ENCODE results near the gene RAB5A. TPM values are rescaled to one million over a fixed set of nuclear protein-coding genes. Genes with fewer than 3 reads are reported as not detected.

RAB5A gene
- total RNA-seq, 1 experiment from 2014 or later: 75.4 TPM

- CTCF ChIA-PET: no interaction called here
- no peaks in the 10 kb centered on the region for H3K9me3 Mint-ChIP-seq (ENCODE audit: low read depth, unreplicated experiment)
- H3K4me1 Mint-ChIP-seq (ENCODE audit: low read depth, unreplicated experiment): peaks cover 23% of the 10 kb centered on the region
- BruUV-seq (replicated peaks): no TSS peak
- intact Hi-C loops (cut with micrococcal nuclease; ENCODE audit: unreplicated experiment): no loop called here
- no peaks in the 10 kb centered on the region for H3K36me3 Mint-ChIP-seq (ENCODE audit: insufficient read depth, unreplicated experiment)
- DNase-seq: no peak
- TF ChIP-seq CTCF (IDR thresholded peaks at IDR 0.05; ENCODE audit: unreplicated experiment): no peak
- H3K4me3 Mint-ChIP-seq (ENCODE audit: low read depth, unreplicated experiment): no peak overlapping the region
- peak overlapping the region; percentile 2 for H3K27ac Mint-ChIP-seq (ENCODE audit: unreplicated experiment)
- no peaks in the 10 kb centered on the region for H3K27me3 Mint-ChIP-seq (ENCODE audit: unreplicated experiment)
Measured at GRCh38 chr3:19931767-19932188, 15.1 kb upstream of the RAB5A start.

DNA sequence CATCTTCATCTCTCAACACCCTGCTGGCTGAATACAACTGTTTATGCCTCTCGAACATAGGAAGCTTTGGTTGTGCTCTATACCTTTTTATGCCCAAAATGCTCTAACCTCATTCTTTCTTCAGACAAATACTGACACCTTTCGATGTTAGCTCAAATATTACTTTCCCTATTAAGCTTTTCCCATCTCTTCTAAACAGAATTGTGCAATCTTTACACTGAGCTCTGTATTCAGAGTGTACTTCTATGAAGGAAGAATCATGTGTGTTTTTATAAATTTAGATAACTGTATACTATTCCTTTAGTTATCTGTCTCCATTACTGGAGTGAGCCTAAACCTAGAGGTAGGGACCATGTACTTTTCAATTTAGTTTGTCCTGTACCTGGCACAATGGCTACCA, 14.5 kb upstream of the RAB5A start:
- no peak overlapping the region for H3K4me3 Mint-ChIP-seq (ENCODE audit: low read depth, unreplicated experiment)
- CTCF ChIA-PET: no interaction called here
- intact Hi-C loops (cut with micrococcal nuclease; ENCODE audit: unreplicated experiment): no loop called here
- H3K9me3 Mint-ChIP-seq (ENCODE audit: low read depth, unreplicated experiment): no peaks in the 10 kb centered on the region
- DNase-seq: no peak
- peaks cover 27% of the 10 kb centered on the region for H3K4me1 Mint-ChIP-seq (ENCODE audit: low read depth, unreplicated experiment)
- H3K36me3 Mint-ChIP-seq (ENCODE audit: insufficient read depth, unreplicated experiment): no peaks in the 10 kb centered on the region
- peak overlapping the region; percentile 2 for H3K27ac Mint-ChIP-seq (ENCODE audit: unreplicated experiment)
- H3K27me3 Mint-ChIP-seq (ENCODE audit: unreplicated experiment): no peaks in the 10 kb centered on the region
- no peak for TF ChIP-seq CTCF (IDR thresholded peaks at IDR 0.05; ENCODE audit: unreplicated experiment)
- no TSS peak for BruUV-seq (replicated peaks)

DNA sequence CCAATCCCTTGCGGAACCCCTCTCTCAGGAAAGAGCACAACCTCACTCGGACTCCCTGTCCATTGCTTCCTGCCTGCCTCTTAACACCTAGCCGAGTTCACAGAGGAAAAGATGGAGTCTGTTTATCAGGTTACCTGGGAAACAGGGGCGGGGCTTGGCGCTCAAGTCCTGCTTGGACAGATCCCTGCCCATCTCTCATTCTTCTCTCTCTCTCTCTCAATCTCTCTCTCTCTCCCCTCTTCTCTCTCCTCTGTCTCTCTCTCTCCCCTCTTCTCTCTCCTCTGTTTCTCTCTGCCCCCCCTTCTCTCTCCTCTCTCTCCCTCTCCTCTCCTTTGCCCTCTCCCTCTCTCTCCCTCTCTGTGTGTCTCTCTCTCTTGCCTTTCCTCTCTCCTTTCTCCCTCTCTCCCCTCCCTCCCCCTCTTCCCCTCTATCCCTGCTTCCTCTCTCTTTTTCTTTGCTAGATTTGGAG, 12.8 kb upstream of the RAB5A start, which contains the start of gene EFHB:
Gene EFHB, minus strand, starts transcription at position 120 of the 469 bp plus-strand sequence. CDS start 199 bp downstream, outside the sequence.
- H3K9me3 Mint-ChIP-seq (ENCODE audit: low read depth, unreplicated experiment): no peaks in the 10 kb centered on the region
- BruUV-seq (replicated peaks): no TSS peak
- CTCF ChIA-PET: no interaction called here
- H3K4me3 Mint-ChIP-seq (ENCODE audit: low read depth, unreplicated experiment): no peak within 1 kb of the TSS
- TF ChIP-seq CTCF (IDR thresholded peaks at IDR 0.05; ENCODE audit: unreplicated experiment): no peak
- intact Hi-C loops (cut with micrococcal nuclease; ENCODE audit: unreplicated experiment): no loop called here
- peaks cover 39% of the 10 kb centered on the region for H3K4me1 Mint-ChIP-seq (ENCODE audit: low read depth, unreplicated experiment)
- H3K36me3 Mint-ChIP-seq (ENCODE audit: insufficient read depth, unreplicated experiment): no peaks in the 10 kb centered on the region
- DNase-seq: peak; percentile 42
- peak within 1 kb of the TSS; percentile 58 for H3K27ac Mint-ChIP-seq (ENCODE audit: unreplicated experiment)
- H3K27me3 Mint-ChIP-seq (ENCODE audit: unreplicated experiment): no peaks in the 10 kb centered on the region

DNA sequence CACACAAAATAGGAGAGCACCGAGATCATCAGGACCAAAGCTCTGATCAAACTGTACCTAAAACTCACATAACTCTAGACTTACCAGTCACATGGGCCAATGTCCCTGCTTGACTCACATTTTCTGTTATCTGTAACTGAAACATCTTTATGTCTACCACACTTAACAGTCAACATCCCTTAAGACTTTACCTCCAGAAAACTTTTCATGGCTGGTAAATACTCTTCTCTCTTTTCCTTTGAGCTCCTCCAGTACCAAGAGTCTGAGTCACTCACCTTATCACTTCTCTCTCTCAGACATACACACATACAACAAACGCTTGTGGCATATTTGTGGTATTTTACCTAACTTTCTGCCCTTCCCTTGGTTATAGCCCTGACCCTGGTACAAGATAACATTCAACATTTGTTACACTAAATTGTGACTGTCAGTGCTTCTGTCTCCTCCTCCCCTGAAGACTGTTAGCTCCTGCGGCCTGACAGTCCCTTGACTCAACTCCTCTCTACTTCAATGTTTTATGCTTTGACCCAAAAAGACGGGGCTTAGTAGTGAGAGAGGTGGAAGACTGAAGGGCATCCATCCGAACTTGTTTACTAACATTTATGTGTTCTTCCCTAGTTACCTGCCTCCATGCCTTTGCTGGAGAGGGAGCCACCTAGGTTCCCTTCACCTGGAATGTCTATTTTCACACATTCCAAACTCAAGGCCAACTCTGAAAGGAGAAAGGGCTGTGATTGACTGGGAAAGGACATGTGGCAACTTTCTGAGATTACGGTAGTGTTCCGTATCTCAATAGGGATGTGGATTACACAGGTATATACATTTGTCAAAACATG, 9.2 kb upstream of the RAB5A start:
- H3K27ac Mint-ChIP-seq (ENCODE audit: unreplicated experiment): no peak overlapping the region
- no peak for TF ChIP-seq CTCF (IDR thresholded peaks at IDR 0.05; ENCODE audit: unreplicated experiment)
- no TSS peak for BruUV-seq (replicated peaks)
- H3K4me1 Mint-ChIP-seq (ENCODE audit: low read depth, unreplicated experiment): peaks cover 24% of the 10 kb centered on the region
- DNase-seq: no peak
- H3K4me3 Mint-ChIP-seq (ENCODE audit: low read depth, unreplicated experiment): no peak overlapping the region
- intact Hi-C loops (cut with micrococcal nuclease; ENCODE audit: unreplicated experiment): no loop called here
- no peaks in the 10 kb centered on the region for H3K36me3 Mint-ChIP-seq (ENCODE audit: insufficient read depth, unreplicated experiment)
- CTCF ChIA-PET: interaction anchor here (0.8 to 1.3 kb wide), 2 partner anchors 10 to 36 kb away, joined by 4 read pairs; no protein-coding TSS in a partner anchor
- H3K27me3 Mint-ChIP-seq (ENCODE audit: unreplicated experiment): no peaks in the 10 kb centered on the region
- no peaks in the 10 kb centered on the region for H3K9me3 Mint-ChIP-seq (ENCODE audit: low read depth, unreplicated experiment)

Measured in Calu3 (cell line).